Spleen (tissue), 7 donors: Measurements from ENCODE around the gene HERC3.

Experiments used
- POLR2A ChIP-seq, 3 donors: fragments of 450-650 bp; IDR thresholded peaks; one replicate each; pipeline ENCODE4 v1.5.1; 2017; ENCODE audit warnings: antibody characterized with exemption in 3 of 3, mild to moderate bottlenecking in 1 of 3
- POLR2AphosphoS5 ChIP-seq, 3 donors: sonication (generic); formaldehyde crosslinking; IDR thresholded peaks; one replicate each; pipeline ENCODE4 v1.5.1; 2017; ENCODE audit warnings: antibody characterized with exemption in 3 of 3
- TF ChIP-seq, protein P1 (sequence below), 11 experiments: fragments of 200-600 bp in 7 of 11; fragments of 450-650 bp in 4 of 11; sonication (generic) in 4 of 11; IDR thresholded peaks in 8 of 11; conservative IDR thresholded peaks in 3 of 11; 1 replicate in 7 of 11; 2 replicates in 4 of 11; pipeline versions ENCODE4 v1.4.0 to v1.8.0; 2016 to 2021; ENCODE audit warnings: antibody characterized with exemption in 11 of 11, inconsistent platforms in 4 of 11, mild to moderate bottlenecking in 1 of 11
- donor health status: DM: no; HTN: no; CAD: no; lungs with moderate emphysema.
- donor health status: DM: no; HTN: no; CAD: no.
- donor health status: DM: no; HTN: no; CAD: no.

DNA sequence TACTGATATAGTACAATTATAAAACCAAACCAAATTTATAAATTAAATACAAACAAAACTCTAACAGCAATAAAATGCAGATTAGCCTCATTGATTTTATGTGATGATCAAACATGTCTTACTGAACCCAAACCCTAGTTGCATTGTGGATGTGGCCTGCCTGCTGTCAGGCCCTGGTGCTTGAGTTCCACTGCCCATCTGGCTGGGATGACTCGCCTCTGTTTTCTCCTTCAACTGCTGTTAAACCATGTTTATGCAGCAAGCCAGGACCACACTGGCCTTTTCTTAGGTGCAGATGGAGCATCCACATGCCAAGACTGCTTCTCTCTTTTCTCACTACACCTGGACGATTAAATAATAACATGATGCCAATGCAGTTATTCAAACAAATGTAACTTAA is 82.7 kb downstream of the HERC3 start:
- TF ChIP-seq POLR2AphosphoS5 (IDR thresholded peaks at IDR 0.05) = no peak
- TF ChIP-seq, protein P1, sequence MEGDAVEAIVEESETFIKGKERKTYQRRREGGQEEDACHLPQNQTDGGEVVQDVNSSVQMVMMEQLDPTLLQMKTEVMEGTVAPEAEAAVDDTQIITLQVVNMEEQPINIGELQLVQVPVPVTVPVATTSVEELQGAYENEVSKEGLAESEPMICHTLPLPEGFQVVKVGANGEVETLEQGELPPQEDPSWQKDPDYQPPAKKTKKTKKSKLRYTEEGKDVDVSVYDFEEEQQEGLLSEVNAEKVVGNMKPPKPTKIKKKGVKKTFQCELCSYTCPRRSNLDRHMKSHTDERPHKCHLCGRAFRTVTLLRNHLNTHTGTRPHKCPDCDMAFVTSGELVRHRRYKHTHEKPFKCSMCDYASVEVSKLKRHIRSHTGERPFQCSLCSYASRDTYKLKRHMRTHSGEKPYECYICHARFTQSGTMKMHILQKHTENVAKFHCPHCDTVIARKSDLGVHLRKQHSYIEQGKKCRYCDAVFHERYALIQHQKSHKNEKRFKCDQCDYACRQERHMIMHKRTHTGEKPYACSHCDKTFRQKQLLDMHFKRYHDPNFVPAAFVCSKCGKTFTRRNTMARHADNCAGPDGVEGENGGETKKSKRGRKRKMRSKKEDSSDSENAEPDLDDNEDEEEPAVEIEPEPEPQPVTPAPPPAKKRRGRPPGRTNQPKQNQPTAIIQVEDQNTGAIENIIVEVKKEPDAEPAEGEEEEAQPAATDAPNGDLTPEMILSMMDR (IDR thresholded peaks at IDR 0.05 in 8 of 11, conservative IDR thresholded peaks at IDR 0.05 in 3 of 11) = no peak
- no peak for TF ChIP-seq POLR2A (IDR thresholded peaks at IDR 0.05)
